ENCODE results near the gene TMEM69. TPM values are rescaled to one million over a fixed set of nuclear protein-coding genes. Genes with fewer than 3 reads are reported as not detected.
A peak's percentile ranks its signal among the peaks of the same experiment; 100 is the strongest.

Gene TMEM69
- polyA plus RNA-seq, 3 donors: 27.6 to 43.4 (median 36.2) TPM

DNA sequence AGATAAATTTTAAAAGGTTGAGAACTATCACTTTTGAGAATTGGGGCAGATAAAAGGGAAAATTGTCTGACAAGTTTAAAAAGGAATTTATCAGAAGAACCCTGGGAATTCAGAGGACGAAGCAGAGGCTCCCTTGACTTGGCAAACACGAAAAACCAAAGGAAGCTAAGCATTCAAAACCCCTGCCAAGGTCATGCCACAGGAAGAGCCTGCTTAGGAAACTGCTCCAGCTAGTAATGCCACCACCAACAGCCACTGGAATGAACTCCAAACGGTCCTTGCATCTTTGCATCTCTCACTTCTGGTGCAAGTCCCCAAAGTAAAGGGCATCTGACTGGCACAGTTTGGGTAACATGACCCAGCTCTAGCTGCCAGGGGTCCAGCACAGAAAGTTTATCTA, 8.9 kb upstream of the TMEM69 start:
- Mint-ChIP-seq H3K9me3 (no peaks in the 10 kb centered on the region), H3K4me1 (peaks cover 63% of the 10 kb centered on the region), H3K27ac (peak overlapping the region in 6 of 7 donors; percentile 31 to 82 (median 66)), H3K4me3 (no peak overlapping the region), H3K27me3 (ENCODE audit: low read depth in 3 of 3) (no peaks in the 10 kb centered on the region), H3K36me3 (peaks cover 7 to 11% of the 10 kb centered on the region in 2 donors)
- TF ChIP-seq, protein P1, sequence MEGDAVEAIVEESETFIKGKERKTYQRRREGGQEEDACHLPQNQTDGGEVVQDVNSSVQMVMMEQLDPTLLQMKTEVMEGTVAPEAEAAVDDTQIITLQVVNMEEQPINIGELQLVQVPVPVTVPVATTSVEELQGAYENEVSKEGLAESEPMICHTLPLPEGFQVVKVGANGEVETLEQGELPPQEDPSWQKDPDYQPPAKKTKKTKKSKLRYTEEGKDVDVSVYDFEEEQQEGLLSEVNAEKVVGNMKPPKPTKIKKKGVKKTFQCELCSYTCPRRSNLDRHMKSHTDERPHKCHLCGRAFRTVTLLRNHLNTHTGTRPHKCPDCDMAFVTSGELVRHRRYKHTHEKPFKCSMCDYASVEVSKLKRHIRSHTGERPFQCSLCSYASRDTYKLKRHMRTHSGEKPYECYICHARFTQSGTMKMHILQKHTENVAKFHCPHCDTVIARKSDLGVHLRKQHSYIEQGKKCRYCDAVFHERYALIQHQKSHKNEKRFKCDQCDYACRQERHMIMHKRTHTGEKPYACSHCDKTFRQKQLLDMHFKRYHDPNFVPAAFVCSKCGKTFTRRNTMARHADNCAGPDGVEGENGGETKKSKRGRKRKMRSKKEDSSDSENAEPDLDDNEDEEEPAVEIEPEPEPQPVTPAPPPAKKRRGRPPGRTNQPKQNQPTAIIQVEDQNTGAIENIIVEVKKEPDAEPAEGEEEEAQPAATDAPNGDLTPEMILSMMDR (IDR thresholded peaks at IDR 0.05): no peak
- no peak overlapping the region for H3K4me3 ChIP-seq (replicated peaks in 1 of 3; ENCODE audit: low read depth in 2 of 3, low read length in 3 of 3)
- H3K79me2 ChIP-seq (ENCODE audit: insufficient read depth, low read length): peaks cover 100% of the 10 kb centered on the region
- intact Hi-C loops (cut with micrococcal nuclease): no loop called here
- H3K4me1 ChIP-seq (ENCODE audit: control insufficient read depth in 1 of 2, insufficient read depth in 2 of 2, low read length in 2 of 2): peaks cover 32 to 53% of the 10 kb centered on the region in 2 donors
- peaks cover 99% of the 10 kb centered on the region for H4K20me1 ChIP-seq (ENCODE audit: insufficient read depth, low read length)
- no peaks in the 10 kb centered on the region for H3K9me3 ChIP-seq (replicated peaks in 1 of 2; ENCODE audit: control insufficient read depth in 1 of 2, insufficient read depth in 1 of 2, low read length in 2 of 2)
- H3K36me3 ChIP-seq (replicated peaks in 1 of 2; ENCODE audit: control insufficient read depth in 1 of 2, insufficient read depth in 2 of 2, low read length in 2 of 2): peaks cover 3 to 8% of the 10 kb centered on the region in 2 donors
- DNase-seq: no peak
- no peak overlapping the region for H3K9ac ChIP-seq (ENCODE audit: insufficient read depth, low read length, poor library complexity, severe bottlenecking)
- H3K27ac ChIP-seq (ENCODE audit: low read depth in 1 of 2, low read length in 2 of 2): peak overlapping the region in 1 of 2 donors; percentile 30
- WGBS (ENCODE audit: insufficient coverage): 0% methylated on average over 3 of the region's 3 CpGs
- no peak overlapping the region for H3K4me2 ChIP-seq (replicated peaks; ENCODE audit: extremely low read depth, low read length, poor library complexity, severe bottlenecking)
- H2AFZ ChIP-seq (ENCODE audit: insufficient read depth, low read depth, low read length, poor library complexity, severe bottlenecking): no peak overlapping the region
- H3K27me3 ChIP-seq (ENCODE audit: control insufficient read depth in 2 of 2, insufficient read depth in 2 of 2, low read length in 2 of 2): no peaks in the 10 kb centered on the region

DNA sequence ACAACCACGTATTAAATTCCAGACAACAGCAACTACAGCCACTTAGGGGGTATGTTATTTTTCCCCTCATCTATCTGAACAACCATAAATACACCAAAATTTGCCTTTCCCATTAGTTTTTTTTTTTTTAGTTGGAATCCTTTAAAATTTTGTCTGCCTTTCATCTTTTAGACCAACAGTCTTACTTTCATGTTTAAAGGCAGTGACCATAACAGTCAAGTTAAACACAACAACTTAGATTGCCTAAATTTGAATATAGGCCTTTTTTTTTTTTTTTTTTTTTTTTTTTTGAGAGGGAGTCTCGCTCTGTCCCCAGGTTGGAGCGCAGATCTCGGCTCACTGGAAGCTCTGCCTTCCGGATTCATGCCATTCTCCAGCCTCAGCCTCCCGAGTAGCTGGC, 5.0 kb upstream of the TMEM69 start:
- TF ChIP-seq, protein P1 (IDR thresholded peaks at IDR 0.05): no peak
- H2AFZ ChIP-seq (ENCODE audit: insufficient read depth, low read depth, low read length, poor library complexity, severe bottlenecking): no peak overlapping the region
- H3K4me2 ChIP-seq (replicated peaks; ENCODE audit: extremely low read depth, low read length, poor library complexity, severe bottlenecking): no peak overlapping the region
- H4K20me1 ChIP-seq (ENCODE audit: insufficient read depth, low read length): peaks cover 61% of the 10 kb centered on the region
- intact Hi-C loops (cut with micrococcal nuclease): loop anchor here (10.0 kb wide), 1 partner anchor 98 kb away; the partner anchor contains the start of gene NASP (in 2 of the 2)
- H3K27ac Mint-ChIP-seq: peak overlapping the region in 1 of 7 donors; percentile 33
- peaks cover 84% of the 10 kb centered on the region for H3K79me2 ChIP-seq (ENCODE audit: insufficient read depth, low read length)
- H3K27me3 ChIP-seq (ENCODE audit: control insufficient read depth in 2 of 2, insufficient read depth in 2 of 2, low read length in 2 of 2): no peaks in the 10 kb centered on the region
- H3K9ac ChIP-seq (ENCODE audit: insufficient read depth, low read length, poor library complexity, severe bottlenecking): no peak overlapping the region
- no peak for DNase-seq
- no peaks in the 10 kb centered on the region for H3K9me3 ChIP-seq (replicated peaks in 1 of 2; ENCODE audit: control insufficient read depth in 1 of 2, insufficient read depth in 1 of 2, low read length in 2 of 2)
- WGBS (ENCODE audit: insufficient coverage): 100% methylated on average over 1 of the region's 6 CpGs
- peaks cover 34 to 58% of the 10 kb centered on the region in 2 donors for H3K4me1 ChIP-seq (ENCODE audit: control insufficient read depth in 1 of 2, insufficient read depth in 2 of 2, low read length in 2 of 2)
- no peak overlapping the region for H3K4me3 Mint-ChIP-seq
- H3K4me1 Mint-ChIP-seq: peaks cover 59% of the 10 kb centered on the region
- no peaks in the 10 kb centered on the region for H3K9me3 Mint-ChIP-seq
- no peaks in the 10 kb centered on the region for H3K27me3 Mint-ChIP-seq (ENCODE audit: low read depth in 3 of 3)
- peak overlapping the region in 1 of 3 experiments; percentile 5 for H3K4me3 ChIP-seq (replicated peaks in 1 of 3; ENCODE audit: low read depth in 2 of 3, low read length in 3 of 3)
- peaks cover 4 to 6% of the 10 kb centered on the region in 2 donors for H3K36me3 Mint-ChIP-seq
- H3K27ac ChIP-seq (ENCODE audit: low read depth in 1 of 2, low read length in 2 of 2): peak overlapping the region in 1 of 2 donors; percentile 15
- H3K36me3 ChIP-seq (replicated peaks in 1 of 2; ENCODE audit: control insufficient read depth in 1 of 2, insufficient read depth in 2 of 2, low read length in 2 of 2): no peaks in the 10 kb centered on the region

Measured in CD14-positive monocyte (primary cell).